GM08714 (cell line): ENCODE measurements around the gene NEO1.
"Not testable (repeated sequence)": the region's sequence is repeated elsewhere in the genome, so short reads cannot be mapped to it uniquely, and the experiment has no call there.

ENCODE experiments used
- H3K4me3 ChIP-seq: fragments of 200-500 bp; sonication (Bioruptor generic); 2 replicates; pipeline ENCODE4 v1.5.1; 2014; ENCODE audit warnings: mild to moderate bottlenecking, low read length, inconsistent platforms
- ZNF274 ChIP-seq: IDR thresholded peaks from 2 replicates; pipeline ENCODE4 v1.6.1; 2012; ENCODE audit warnings: mild to moderate bottlenecking, low read depth, low read length

The NEO1 gene

GRCh38 chr15:73287019-73287418, 234.8 kb downstream of the NEO1 start:
- H3K4me3 ChIP-seq: no peak overlapping the region
- TF ChIP-seq ZNF274: no peak

DNA sequence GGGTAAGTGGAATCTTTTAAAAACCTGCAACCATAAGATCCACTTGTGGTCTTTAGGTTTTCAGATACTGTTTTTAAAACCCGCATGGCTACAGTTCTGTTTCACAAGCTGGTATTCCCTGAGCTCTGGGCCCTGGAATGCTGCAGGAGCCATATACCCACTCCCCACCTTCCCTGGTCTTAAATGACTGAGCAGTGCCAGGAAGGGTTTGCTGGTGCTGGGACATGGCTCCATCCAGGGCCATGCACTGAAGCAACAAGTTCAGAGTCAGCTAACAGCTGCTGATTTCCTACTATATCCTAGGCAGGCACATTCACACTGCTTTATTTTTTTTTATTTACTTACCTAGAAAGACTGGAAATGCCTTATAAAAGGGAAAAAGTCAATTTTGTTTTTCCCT, 239.2 kb downstream of the NEO1 start:
- no peak for TF ChIP-seq ZNF274
- no peak overlapping the region for H3K4me3 ChIP-seq

GRCh38 chr15:73293773-73294172, 241.5 kb downstream of the NEO1 start:
- TF ChIP-seq ZNF274: no peak
- H3K4me3 ChIP-seq: no peak overlapping the region

DNA sequence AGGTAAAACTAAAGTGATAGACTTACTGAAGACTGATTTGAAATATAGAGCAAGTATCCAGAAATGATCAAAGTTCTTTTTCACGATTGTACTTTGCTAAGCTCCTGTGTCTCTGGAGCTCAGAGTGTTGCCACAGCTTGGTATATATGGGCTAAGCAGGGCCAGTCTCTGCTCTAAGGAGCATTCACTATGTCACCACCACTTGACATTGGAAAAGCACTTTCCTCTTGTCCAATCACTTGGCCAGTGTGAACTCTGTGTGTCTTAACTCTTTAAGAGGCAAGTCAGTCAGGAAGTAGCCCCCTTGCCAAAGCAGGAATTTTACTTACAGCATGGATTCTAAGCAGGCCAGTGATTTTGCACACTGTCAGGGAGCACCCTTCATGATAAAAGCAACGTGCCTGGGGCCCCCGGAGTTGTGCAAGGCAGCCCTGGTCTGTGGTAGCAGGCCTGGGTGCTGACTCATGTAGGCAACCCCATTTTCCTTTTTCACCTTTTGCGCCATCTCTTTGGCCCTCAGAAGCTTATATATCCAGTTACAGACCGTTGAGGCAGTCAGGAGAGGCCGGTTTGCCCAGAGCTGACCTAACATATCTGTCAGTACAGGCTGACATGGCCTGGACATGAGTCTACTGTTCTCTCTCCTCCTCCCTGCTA, 243.5 kb downstream of the NEO1 start:
- no peak for TF ChIP-seq ZNF274
- H3K4me3 ChIP-seq: no peak overlapping the region

- no peak overlapping the region for H3K4me3 ChIP-seq
- no peak for TF ChIP-seq ZNF274
These were observed 244.5 kb downstream of the NEO1 start for GRCh38 chr15:73296609-73297353.

- no peak overlapping the region for H3K4me3 ChIP-seq
These were observed 246.4 kb downstream of the NEO1 start for GRCh38 chr15:73298522-73299245.

GRCh38 chr15:73300286-73300685, 248.0 kb downstream of the NEO1 start:
- H3K4me3 ChIP-seq: not testable (repeated sequence)

More at GRCh38 chr15:73298522-73299245, 246.4 kb downstream of the NEO1 start:
- TF ChIP-seq ZNF274: no peak

GRCh38 chr15:73303636-73304035, 251.4 kb downstream of the NEO1 start:
- no peak for TF ChIP-seq ZNF274
- H3K4me3 ChIP-seq: no peak overlapping the region

DNA sequence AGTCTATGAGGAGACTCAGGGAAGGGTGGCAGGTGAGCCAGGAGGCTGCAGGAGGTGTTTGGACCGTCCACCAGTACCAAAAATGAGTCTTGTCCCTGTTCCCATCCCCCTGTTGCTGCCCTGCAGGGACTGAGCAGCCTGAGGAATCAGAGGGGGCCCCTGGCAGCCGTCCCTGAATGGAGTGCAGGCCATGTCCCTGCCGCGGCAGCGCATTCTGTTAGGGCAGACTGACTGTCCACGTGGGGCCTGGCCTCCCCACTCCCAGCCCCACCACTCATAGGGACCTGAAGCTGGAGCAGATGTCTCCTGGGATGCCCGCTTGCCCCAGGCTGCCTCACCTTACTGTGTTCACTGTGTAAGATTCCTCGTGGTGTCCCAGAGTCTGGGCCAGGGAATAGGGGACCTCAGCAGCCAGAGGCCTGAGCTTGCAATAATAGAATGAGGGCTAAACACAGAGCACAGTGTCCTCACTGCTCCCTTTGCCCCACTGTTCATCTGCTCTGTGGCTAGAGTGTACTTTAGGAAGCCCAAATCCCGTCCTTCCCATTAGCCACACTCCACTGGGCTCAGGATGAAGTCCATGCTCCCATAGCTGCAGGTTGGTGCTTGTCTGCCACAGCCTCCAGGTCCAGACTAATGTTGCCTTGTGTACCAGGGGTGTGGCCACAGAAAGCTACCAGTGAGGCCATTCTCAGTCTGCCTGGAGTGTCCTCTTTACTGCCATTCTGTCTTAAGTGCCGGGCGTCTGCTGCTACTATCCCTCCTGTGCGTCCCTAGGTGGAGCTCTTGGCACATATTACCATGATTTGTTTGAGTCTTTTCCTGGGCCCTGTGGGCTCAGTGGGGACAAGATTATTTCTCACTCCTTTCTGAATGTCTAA, 253.3 kb downstream of the NEO1 start:
- no peak for TF ChIP-seq ZNF274
- no peak overlapping the region for H3K4me3 ChIP-seq

DNA sequence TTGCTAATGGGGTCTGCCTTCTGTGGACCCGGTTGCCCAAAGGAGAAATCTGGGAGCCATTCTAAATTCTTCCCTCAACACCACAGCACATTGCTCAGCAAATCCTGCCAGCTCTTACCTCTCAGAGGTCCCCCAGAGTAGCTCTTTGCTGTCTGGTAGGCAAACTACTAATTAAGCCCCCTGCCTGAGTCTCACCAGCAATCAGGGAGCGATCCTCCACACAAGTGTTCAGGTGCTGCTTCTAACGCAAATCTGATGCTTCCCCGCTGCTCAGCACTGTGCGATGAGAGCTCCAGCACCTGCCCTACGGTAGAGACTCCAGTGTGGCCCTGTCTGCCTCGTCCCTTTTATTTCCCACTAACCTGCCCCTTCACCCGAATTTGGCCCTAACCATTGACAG, 256.0 kb downstream of the NEO1 start:
- TF ChIP-seq ZNF274: no peak
- H3K4me3 ChIP-seq: no peak overlapping the region

DNA sequence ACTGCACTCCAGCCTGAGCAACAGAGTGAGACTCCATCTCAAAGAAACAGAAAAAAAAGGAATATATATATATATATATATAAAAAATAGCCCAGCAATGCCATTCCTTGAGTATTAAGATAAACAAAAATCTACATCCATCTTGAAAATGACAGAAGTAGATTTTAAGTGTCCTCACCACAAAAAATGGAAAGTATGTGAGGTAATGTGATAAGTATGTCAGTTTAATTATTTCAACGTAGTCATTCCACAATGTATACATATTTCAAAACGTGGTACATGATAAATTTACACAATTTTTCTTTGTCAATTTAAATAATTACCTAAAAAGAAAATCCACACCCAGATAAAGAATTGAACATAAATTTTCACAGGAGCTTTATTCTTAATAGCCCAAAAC, 261.6 kb downstream of the NEO1 start:
- TF ChIP-seq ZNF274: no peak
- H3K4me3 ChIP-seq: no peak overlapping the region

- no peak for TF ChIP-seq ZNF274
- H3K4me3 ChIP-seq: no peak overlapping the region
These were observed 265.6 kb downstream of the NEO1 start for GRCh38 chr15:73317651-73318462.
